Small intestine (tissue), 7 donors: ENCODE data around the gene ZNF207. TPM values are rescaled to one million over a fixed set of nuclear protein-coding genes. Genes with fewer than 3 reads are reported as not detected.
"Not testable (repeated sequence)": the region's sequence is repeated elsewhere in the genome, so short reads cannot be mapped to it uniquely, and the experiment has no call there.

ENCODE experiments used
- DNase-seq, 2 donors: peaks; one replicate each; pipeline versions ENCODE4 v3.0.0 to v3.0.0-alpha.2; 2013
- FAIRE-seq: peaks from 2 replicates; lab custom pipeline; 2012; peaks lifted over from hg19 to GRCh38; lab: Jason Lieb, UNC
- H3K27ac ChIP-seq, 3 donors: one replicate each; pipeline ENCODE4 v1.5.1; 2013; ENCODE audit warnings: low read length in 2 of 3, mild to moderate bottlenecking in 2 of 3, control low read depth in 1 of 3, inconsistent platforms in 1 of 3, low read depth in 1 of 3, moderate library complexity in 1 of 3
- H3K27me3 ChIP-seq, 3 donors: one replicate each; pipeline ENCODE4 v1.6.1; 2013; ENCODE audit warnings: low read length in 3 of 3, inconsistent platforms in 1 of 3; ENCODE audit not compliant: control insufficient read depth in 3 of 3, insufficient read depth in 3 of 3
- H3K36me3 ChIP-seq, 3 donors: one replicate each; pipeline ENCODE4 v1.6.1; 2013; ENCODE audit warnings: low read length in 3 of 3, inconsistent platforms in 1 of 3, low read depth in 1 of 3, mild to moderate bottlenecking in 1 of 3, moderate library complexity in 1 of 3; ENCODE audit not compliant: control insufficient read depth in 3 of 3, insufficient read depth in 2 of 3
- H3K4me1 ChIP-seq, 3 donors: one replicate each; pipeline ENCODE4 v1.6.1; 2013; ENCODE audit warnings: low read length in 2 of 3, inconsistent platforms in 1 of 3, low read depth in 1 of 3, mild to moderate bottlenecking in 1 of 3, moderate library complexity in 1 of 3; ENCODE audit not compliant: control insufficient read depth in 3 of 3, insufficient read depth in 2 of 3
- H3K4me3 ChIP-seq, 3 donors: one replicate each; pipeline ENCODE4 v1.5.1; 2013; ENCODE audit warnings: low read length in 3 of 3, control low read depth in 1 of 3, inconsistent platforms in 1 of 3, low read depth in 1 of 3, mild to moderate bottlenecking in 1 of 3, moderate library complexity in 1 of 3
- H3K9me3 ChIP-seq, 2 donors: one replicate each; pipeline ENCODE4 v1.6.1; 2013; ENCODE audit warnings: low read depth in 1 of 2, low read length in 1 of 2; ENCODE audit not compliant: control insufficient read depth in 2 of 2, insufficient read depth in 1 of 2
- WGBS, 3 donors: extraction: QIAGEN DNeasy Blood & Tissue Kit; methylation state at CpG; one replicate each; pipeline ENCODE4 v1.1.7; 2013; 5-methylcytosine and 5-hydroxymethylcytosine counted together
- polyA plus RNA-seq, 4 donors: library from polyadenylated mRNA; stranded (reverse) in 3 of 4; unstranded in 1 of 4; fragments of 200-250 nt in 3 of 4; fragments of 120-200 nt in 1 of 4; gene quantifications; one replicate each; pipeline versions ENCODE4 v1.2.1 to v1.2.3, GENCODE V29; 2013
- donor health status: healthy with polysubstance abuse.
- donor health status: control.
- donor health status: control.
- donor health status: Bipolar disorder and iron deficiency.
- donor health status: healthy.

ZNF207 gene
- polyA plus RNA-seq, 4 donors, result 50.8 to 175 (median 64.2) TPM

DNA sequence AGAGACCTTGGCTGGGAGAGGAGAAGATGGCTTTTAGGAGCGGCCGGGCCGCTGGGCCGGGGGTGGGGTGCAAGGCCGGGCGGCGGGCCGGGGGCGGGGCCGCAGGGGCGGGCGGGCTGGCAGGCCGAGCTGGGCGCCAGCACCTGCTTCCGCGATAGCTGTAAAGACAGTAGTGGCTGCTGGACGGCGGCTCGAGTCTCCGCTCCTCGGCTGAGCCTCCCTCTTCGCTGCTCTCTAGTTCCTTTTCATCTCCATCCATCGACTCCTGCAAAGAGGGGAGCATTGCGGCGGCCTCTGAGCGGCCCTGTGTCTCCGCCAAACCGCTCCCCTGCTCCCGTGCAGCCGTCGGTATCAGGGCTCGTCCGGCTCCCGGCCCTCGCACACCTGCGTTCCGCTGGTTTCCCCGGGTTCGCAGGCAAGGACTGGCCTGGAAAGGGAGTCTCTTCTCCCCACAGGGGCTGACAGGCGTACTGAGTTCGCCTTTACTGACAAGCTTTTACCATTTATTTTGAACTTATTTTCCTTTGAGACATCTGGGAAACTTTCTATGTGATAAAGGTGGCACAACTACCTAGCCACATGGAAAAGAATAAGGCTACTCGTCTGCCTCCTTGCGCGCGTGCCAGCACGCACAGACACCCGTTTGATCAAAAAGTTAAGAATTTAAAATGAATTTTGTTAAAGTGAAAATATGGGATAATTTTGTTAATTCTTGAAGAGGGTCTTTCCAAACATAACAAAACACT, 7.9 kb upstream of the ZNF207 start, which contains the start of gene C17orf75:
Gene C17orf75, minus strand, starts transcription at position 317 of the 746 bp plus-strand sequence. Its CDS starts 34 bp downstream, at position 283.
- Histone ChIP-seq H3K27ac (peak within 1 kb of the TSS; percentile 47 to 92 (median 87)), H3K36me3 (peaks cover 0 to 13% (median 0%) of the 10 kb centered on the region in 3 donors), H3K4me1 (peaks cover 0 to 5% (median 4%) of the 10 kb centered on the region in 3 donors), H3K9me3 (no peaks in the 10 kb centered on the region), H3K4me3 (peak within 1 kb of the TSS; percentile 64 to 73 (median 72)), H3K27me3 (no peaks in the 10 kb centered on the region)
- no peak for FAIRE-seq
- 5% methylated on average over 32 to 47 of the region's 47 CpGs for WGBS, 3 donors
- peak; percentile 80 to 91 for DNase-seq

- WGBS, 3 donors, result 57 to 65% (median 60%) methylated on average over 14 of the region's 14 CpGs
- Histone ChIP-seq H3K27me3 (no peaks in the 10 kb centered on the region), H3K4me3 (peak overlapping the region in 2 of 3 donors; percentile 8 to 72), H3K27ac (peak overlapping the region in 2 of 3 donors; percentile 5 to 87), H3K9me3 (no peaks in the 10 kb centered on the region), H3K36me3 (peaks cover 0 to 6% (median 0%) of the 10 kb centered on the region in 3 donors), H3K4me1 (peaks cover 0 to 5% (median 4%) of the 10 kb centered on the region in 3 donors)
- no peak for FAIRE-seq
- DNase-seq, result no peak
Measured at GRCh38 chr17:32342603-32343325, 7.2 kb upstream of the ZNF207 start.

DNA sequence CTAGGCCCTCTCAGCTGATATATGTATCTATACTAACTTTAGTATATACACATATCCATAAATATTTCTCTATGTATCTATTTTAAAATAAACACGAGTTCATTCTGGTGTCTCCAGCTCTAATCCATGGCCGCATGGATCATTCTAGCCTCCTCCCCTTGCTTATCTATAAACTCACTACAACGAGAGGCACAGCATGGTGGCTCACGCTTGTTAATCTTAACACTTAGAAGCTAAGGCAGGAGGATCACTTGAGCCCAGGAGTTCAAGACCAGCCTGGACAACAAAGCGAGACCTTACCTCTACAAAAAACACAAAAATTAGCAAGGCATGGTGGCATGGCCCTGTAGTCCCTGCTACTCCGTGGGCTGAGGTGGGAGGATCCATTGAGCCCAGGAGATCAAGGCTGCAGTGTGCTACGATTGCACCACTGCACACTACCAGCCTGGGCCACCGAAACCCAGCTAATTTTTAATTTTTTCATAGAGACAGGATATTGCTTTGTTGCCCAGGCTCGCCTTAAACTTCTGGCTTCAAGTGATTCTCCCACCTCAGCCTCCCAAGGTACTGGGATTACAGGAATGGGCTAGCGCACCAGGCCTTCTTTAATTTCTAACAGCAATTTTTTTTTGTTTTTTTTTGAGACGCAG, 3.9 kb upstream of the ZNF207 start:
- Histone ChIP-seq H3K4me3 (no peak overlapping the region), H3K27ac (no peak overlapping the region), H3K9me3 (peaks cover 0 to 3% of the 10 kb centered on the region in 2 donors), H3K4me1 (peaks cover 0 to 11% (median 8%) of the 10 kb centered on the region in 3 donors), H3K36me3 (no peaks in the 10 kb centered on the region), H3K27me3 (no peaks in the 10 kb centered on the region)
- FAIRE-seq, result no peak
- WGBS, 3 donors, result 85 to 89% (median 86%) methylated on average over 11 of the region's 11 CpGs
- DNase-seq, result no peak

- FAIRE-seq (no peak), DNase-seq (peak; percentile 72 to 83)
- H3K27me3 ChIP-seq, result no peaks in the 10 kb centered on the region
- peaks cover 0 to 12% (median 0%) of the 10 kb centered on the region in 3 donors for H3K36me3 ChIP-seq
- H3K9me3 ChIP-seq, result peaks cover 0 to 3% of the 10 kb centered on the region in 2 donors
- peaks cover 2 to 9% (median 4%) of the 10 kb centered on the region in 3 donors for H3K4me1 ChIP-seq
- peak overlapping the region in 2 of 3 donors; percentile 57 to 98 for H3K27ac ChIP-seq
- no peak overlapping the region for H3K4me3 ChIP-seq
- 77 to 95% (median 86%) methylated on average over 2 of the region's 2 CpGs for WGBS, 3 donors
Measured at GRCh38 chr17:32348483-32348800, 1.5 kb upstream of the ZNF207 start.

GRCh38 chr17:32349503-32349853, 479 bp upstream of the ZNF207 start:
- Histone ChIP-seq H3K27me3 (no peaks in the 10 kb centered on the region), H3K4me1 (peaks cover 2 to 12% (median 9%) of the 10 kb centered on the region in 3 donors), H3K27ac (peak overlapping the region; percentile 73 to 98 (median 98)), H3K9me3 (peaks cover 0 to 3% of the 10 kb centered on the region in 2 donors), H3K36me3 (peaks cover 0 to 19% (median 0%) of the 10 kb centered on the region in 3 donors), H3K4me3 (peak overlapping the region; percentile 55 to 94 (median 88))
- DNase-seq, result no peak
- 16 to 24% (median 19%) methylated on average over 15 of the region's 15 CpGs for WGBS, 3 donors
- no peak for FAIRE-seq

DNA sequence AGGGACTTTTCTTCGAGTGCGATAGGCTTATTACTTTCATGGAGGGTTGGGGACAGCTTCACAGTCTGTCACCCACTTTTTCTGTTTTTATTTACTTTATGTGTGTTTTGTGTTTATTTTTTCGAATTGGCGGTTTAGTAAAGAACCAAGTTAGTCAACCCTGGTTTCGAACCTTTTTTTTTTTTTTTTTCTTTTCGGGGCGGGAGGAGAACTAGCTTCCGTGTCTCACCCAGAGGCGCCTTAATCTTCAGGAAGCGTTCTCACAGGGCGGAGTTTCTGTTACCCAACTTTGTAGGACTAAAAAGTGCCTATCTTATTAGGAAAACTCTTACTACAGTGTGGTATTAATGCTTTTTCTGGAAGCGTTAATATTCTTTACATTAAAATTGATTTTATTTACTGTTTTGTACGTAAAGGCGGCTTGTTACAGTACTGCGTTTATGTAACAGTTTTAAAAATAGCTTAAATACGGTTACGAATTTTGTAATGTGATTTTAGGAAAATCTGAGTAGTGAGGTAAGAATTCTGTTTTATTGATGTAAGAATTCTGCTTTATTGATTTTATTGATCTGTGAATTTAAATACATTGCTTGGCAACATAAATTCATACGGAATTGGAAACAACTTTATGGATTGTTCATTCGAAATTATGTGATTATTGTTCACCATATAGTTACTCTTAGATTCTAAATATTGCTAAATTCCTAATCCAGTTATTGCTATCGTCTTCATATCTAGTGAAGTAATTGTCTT, 885 bp downstream of the ZNF207 start:
- Histone ChIP-seq H3K4me1 (peaks cover 5 to 22% (median 12%) of the 10 kb centered on the region in 3 donors), H3K4me3 (peak overlapping the region; percentile 88 to 100 (median 94)), H3K27ac (peak overlapping the region; percentile 93 to 98 (median 98)), H3K36me3 (peaks cover 5 to 26% (median 5%) of the 10 kb centered on the region in 3 donors), H3K27me3 (no peaks in the 10 kb centered on the region), H3K9me3 (peaks cover 0 to 3% of the 10 kb centered on the region in 2 donors)
- DNase-seq, result peak; percentile 73 to 77
- 0% methylated on average over 20 of the region's 20 CpGs for WGBS, 3 donors
- no peak for FAIRE-seq

DNA sequence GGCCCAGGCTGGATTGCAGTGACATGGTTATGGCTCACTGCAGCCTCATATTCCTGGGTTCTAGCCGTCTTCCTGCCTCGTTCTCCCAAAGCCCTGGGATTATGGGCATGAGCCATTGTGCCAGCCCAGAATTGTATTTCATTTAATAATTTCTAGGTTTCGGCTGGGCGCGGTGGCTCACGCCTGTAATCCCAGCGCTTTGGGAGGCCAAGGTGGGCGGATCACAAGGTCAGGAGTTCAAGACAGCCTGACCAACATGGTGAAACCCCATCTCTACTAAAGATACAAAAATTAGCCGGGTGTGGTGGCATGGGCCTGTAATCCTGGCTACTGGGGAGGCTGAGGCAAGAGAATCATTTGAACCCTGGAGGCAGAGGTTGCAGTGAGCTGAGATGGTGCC, 2.8 kb downstream of the ZNF207 start:
- not testable (repeated sequence) for FAIRE-seq, DNase-seq, H3K27me3 ChIP-seq, H3K9me3 ChIP-seq, H3K27ac ChIP-seq
- peaks cover 5 to 36% (median 12%) of the 10 kb centered on the region in 3 donors for H3K36me3 ChIP-seq
- peaks cover 5 to 22% (median 12%) of the 10 kb centered on the region in 3 donors for H3K4me1 ChIP-seq
- WGBS, 3 donors, result 81 to 88% (median 85%) methylated on average over 9 of the region's 9 CpGs
- H3K4me3 ChIP-seq, result peak overlapping the region in 1 of 3 donors; percentile 9
